ENCODE measurements around the gene DYSF.

The DYSF gene

DNA sequence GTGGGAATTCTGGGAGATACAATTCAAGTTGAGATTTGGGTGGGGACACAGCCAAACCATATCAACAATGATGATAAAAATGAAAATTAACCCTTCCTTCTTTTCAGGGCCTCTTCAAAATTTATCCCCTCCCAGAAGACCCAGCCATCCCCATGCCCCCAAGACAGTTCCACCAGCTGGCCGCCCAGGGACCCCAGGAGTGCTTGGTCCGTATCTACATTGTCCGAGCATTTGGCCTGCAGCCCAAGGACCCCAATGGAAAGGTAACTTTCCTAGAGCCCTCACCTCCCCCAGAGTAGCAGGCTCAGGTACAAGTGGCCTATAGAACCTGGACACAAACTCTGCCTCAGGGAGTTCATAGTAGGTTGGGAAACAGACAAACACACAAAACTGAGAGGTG, 205.4 kb downstream of the DYSF start:
- no peak for TF ChIP-seq NFIC (IDR thresholded peaks at IDR 0.05)
- TF ChIP-seq, protein P1, sequence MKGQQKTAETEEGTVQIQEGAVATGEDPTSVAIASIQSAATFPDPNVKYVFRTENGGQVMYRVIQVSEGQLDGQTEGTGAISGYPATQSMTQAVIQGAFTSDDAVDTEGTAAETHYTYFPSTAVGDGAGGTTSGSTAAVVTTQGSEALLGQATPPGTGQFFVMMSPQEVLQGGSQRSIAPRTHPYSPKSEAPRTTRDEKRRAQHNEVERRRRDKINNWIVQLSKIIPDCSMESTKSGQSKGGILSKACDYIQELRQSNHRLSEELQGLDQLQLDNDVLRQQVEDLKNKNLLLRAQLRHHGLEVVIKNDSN (IDR thresholded peaks at IDR 0.05), result no peak
- TF ChIP-seq YY1 (IDR thresholded peaks at IDR 0.05; ENCODE audit: low read depth), result no peak
- no peak for TF ChIP-seq CEBPB (IDR thresholded peaks at IDR 0.05)
- TF ChIP-seq RAD21 (IDR thresholded peaks at IDR 0.05; ENCODE audit: low read depth), result no peak
- TF ChIP-seq EP300 (IDR thresholded peaks at IDR 0.05; ENCODE audit: borderline replicate concordance), result no peak
- TF ChIP-seq TAF1 (IDR thresholded peaks at IDR 0.05; ENCODE audit: low read depth), result no peak
- no peak for TF ChIP-seq TCF12 (IDR thresholded peaks at IDR 0.05; ENCODE audit: low read depth)
- TF ChIP-seq, protein P2, sequence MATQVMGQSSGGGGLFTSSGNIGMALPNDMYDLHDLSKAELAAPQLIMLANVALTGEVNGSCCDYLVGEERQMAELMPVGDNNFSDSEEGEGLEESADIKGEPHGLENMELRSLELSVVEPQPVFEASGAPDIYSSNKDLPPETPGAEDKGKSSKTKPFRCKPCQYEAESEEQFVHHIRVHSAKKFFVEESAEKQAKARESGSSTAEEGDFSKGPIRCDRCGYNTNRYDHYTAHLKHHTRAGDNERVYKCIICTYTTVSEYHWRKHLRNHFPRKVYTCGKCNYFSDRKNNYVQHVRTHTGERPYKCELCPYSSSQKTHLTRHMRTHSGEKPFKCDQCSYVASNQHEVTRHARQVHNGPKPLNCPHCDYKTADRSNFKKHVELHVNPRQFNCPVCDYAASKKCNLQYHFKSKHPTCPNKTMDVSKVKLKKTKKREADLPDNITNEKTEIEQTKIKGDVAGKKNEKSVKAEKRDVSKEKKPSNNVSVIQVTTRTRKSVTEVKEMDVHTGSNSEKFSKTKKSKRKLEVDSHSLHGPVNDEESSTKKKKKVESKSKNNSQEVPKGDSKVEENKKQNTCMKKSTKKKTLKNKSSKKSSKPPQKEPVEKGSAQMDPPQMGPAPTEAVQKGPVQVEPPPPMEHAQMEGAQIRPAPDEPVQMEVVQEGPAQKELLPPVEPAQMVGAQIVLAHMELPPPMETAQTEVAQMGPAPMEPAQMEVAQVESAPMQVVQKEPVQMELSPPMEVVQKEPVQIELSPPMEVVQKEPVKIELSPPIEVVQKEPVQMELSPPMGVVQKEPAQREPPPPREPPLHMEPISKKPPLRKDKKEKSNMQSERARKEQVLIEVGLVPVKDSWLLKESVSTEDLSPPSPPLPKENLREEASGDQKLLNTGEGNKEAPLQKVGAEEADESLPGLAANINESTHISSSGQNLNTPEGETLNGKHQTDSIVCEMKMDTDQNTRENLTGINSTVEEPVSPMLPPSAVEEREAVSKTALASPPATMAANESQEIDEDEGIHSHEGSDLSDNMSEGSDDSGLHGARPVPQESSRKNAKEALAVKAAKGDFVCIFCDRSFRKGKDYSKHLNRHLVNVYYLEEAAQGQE (IDR thresholded peaks at IDR 0.05; ENCODE audit: low read depth), result no peak
- TF ChIP-seq EGR1 (IDR thresholded peaks at IDR 0.05), result no peak

DNA sequence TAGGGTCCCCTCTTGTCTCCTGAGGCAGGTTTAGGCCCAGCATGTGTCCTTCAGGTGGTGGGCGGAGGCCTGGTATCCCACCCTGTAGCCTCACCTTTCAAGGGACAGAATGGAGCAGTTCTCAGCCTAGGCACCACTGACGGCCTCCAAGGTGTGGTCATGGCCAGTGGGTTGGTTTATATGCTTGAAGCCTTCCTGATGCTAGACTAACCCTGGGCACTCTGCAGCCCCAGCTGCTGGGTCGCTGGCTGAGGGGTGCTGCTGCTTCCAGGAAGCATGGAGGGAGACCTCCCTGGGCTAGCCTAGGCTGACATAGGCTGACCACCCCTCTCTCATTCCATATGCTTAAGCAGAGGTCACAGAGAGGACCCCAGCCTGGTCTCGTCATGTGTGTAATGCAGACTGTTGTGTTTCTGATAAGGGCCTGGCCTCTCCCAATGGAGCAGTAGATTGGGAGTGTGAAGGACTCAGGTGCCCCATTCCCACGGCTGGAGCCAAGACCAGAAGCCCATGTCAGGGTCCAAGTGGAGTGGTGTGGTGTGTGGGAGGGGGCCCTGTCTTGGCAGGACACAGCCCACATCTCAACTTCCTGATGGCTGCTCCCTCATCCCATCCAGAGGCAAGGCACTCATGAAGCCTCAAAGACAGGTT, 206.6 kb downstream of the DYSF start:
- no peak for TF ChIP-seq TCF12 (IDR thresholded peaks at IDR 0.05; ENCODE audit: low read depth)
- TF ChIP-seq, protein P1 (IDR thresholded peaks at IDR 0.05), result no peak
- TF ChIP-seq NFIC (IDR thresholded peaks at IDR 0.05), result no peak
- no peak for TF ChIP-seq CEBPB (IDR thresholded peaks at IDR 0.05)
- no peak for TF ChIP-seq YY1 (IDR thresholded peaks at IDR 0.05; ENCODE audit: low read depth)
- TF ChIP-seq EP300 (IDR thresholded peaks at IDR 0.05; ENCODE audit: borderline replicate concordance), result no peak
- no peak for TF ChIP-seq TAF1 (IDR thresholded peaks at IDR 0.05; ENCODE audit: low read depth)
- no peak for TF ChIP-seq EGR1 (IDR thresholded peaks at IDR 0.05)
- TF ChIP-seq, protein P3, sequence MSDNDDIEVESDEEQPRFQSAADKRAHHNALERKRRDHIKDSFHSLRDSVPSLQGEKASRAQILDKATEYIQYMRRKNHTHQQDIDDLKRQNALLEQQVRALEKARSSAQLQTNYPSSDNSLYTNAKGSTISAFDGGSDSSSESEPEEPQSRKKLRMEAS (IDR thresholded peaks at IDR 0.05), result no peak

DNA sequence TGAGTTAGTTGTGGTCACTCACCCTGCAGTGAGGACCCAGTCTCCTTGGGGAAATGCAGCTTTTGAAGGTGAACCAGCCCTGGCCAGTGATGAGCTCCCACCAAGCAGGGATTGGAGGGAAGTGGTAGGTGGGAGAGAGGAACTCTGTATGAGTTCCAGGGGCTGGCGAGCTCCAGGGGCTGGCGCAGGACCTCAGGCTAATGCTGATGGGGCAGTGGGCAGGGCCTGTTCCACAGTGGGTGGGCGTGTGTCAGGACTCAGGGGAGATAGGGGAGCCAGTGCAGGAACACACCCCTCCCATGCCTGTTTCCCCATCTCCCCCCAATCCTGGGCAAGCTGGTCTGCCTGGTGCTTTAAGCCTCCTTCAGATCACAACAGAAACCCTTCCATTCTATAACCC, 208.4 kb downstream of the DYSF start:
- no peak for TF ChIP-seq TCF12 (IDR thresholded peaks at IDR 0.05; ENCODE audit: low read depth)
- TF ChIP-seq, protein P1 (IDR thresholded peaks at IDR 0.05), result no peak
- TF ChIP-seq NFIC (IDR thresholded peaks at IDR 0.05), result no peak
- TF ChIP-seq ZBTB7A (IDR thresholded peaks at IDR 0.05; ENCODE audit: low read depth), result no peak
- no peak for TF ChIP-seq CEBPB (IDR thresholded peaks at IDR 0.05)
- TF ChIP-seq EP300 (IDR thresholded peaks at IDR 0.05; ENCODE audit: borderline replicate concordance), result no peak
- TF ChIP-seq, protein P2 (IDR thresholded peaks at IDR 0.05; ENCODE audit: low read depth), result no peak
- no peak for TF ChIP-seq TEAD4 (IDR thresholded peaks at IDR 0.05)
- no peak for TF ChIP-seq CREB1 (IDR thresholded peaks at IDR 0.05; ENCODE audit: low read depth)

DNA sequence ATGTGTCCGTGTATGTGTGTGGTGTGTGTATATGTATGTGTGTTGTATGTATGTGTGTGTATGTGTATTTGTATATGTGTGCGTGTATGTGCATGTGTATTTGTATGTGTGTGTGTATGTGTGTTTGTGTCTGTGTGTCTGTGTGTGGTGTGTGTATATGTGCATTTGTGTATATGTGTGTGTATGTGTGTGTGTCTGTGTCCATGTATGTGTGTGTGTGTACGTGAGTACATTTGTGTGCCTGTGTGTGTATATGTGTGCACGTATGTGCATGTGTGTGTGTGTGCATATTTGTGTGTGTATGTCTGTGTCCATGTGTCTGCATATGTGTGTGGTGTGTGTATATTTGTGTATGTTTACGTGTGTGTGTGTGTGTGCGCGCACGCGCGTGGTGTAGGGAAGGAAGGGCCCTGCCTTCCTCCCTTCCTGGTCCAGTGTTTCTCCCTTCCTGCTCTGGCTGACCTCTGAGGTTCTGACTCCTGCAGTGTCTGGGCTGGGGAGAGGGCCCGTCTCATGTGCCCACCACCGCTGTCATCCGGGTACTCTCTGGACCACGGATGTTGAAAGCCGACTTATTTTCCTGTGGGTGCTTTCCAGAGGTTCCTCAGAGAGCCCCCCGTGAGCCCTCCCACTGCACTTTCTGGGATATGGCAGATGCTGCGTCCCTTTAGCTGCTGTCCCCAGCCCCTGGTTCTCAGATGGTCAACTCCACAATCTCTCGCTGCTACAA, 209.5 kb downstream of the DYSF start:
- TF ChIP-seq RAD21 (IDR thresholded peaks at IDR 0.05; ENCODE audit: low read depth), result no peak
- no peak for TF ChIP-seq CREB1 (IDR thresholded peaks at IDR 0.05; ENCODE audit: low read depth)
- no peak for TF ChIP-seq YY1 (IDR thresholded peaks at IDR 0.05; ENCODE audit: low read depth)
- TF ChIP-seq, protein P3 (IDR thresholded peaks at IDR 0.05), result no peak
- no peak for TF ChIP-seq TCF12 (IDR thresholded peaks at IDR 0.05; ENCODE audit: low read depth)
- no peak for TF ChIP-seq FOXM1 (IDR thresholded peaks at IDR 0.05; ENCODE audit: borderline replicate concordance, low read depth)

DNA sequence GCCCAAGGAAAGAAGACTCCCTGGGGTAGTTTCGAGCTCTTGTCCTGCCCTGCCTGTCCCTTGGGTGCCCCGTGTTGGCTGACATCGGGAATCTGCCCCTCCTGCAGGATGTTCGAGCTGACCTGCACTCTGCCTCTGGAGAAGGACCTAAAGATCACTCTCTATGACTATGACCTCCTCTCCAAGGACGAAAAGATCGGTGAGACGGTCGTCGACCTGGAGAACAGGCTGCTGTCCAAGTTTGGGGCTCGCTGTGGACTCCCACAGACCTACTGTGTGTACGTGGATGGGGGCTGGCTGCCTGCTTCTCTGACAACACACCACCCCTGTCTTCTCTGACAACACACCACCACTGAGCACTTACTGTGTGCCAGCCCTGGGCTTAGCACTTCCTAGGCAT, 210.8 kb downstream of the DYSF start:
- TF ChIP-seq CREB1 (IDR thresholded peaks at IDR 0.05; ENCODE audit: low read depth) (no peak), YY1 (IDR thresholded peaks at IDR 0.05; ENCODE audit: low read depth) (no peak), ZBTB7A (IDR thresholded peaks at IDR 0.05; ENCODE audit: low read depth) (no peak), TEAD4 (IDR thresholded peaks at IDR 0.05) (no peak), EGR1 (IDR thresholded peaks at IDR 0.05) (no peak), RAD21 (IDR thresholded peaks at IDR 0.05; ENCODE audit: low read depth) (no peak), EP300 (IDR thresholded peaks at IDR 0.05; ENCODE audit: borderline replicate concordance) (no peak), TCF12 (IDR thresholded peaks at IDR 0.05; ENCODE audit: low read depth) (no peak)
- TF ChIP-seq, protein P1 (IDR thresholded peaks at IDR 0.05), result no peak
- TF ChIP-seq, protein P3 (IDR thresholded peaks at IDR 0.05), result no peak
- TF ChIP-seq, protein P2 (IDR thresholded peaks at IDR 0.05; ENCODE audit: low read depth), result no peak
